ENCODE data around the gene ZSWIM1.

ZSWIM1 gene

DNA sequence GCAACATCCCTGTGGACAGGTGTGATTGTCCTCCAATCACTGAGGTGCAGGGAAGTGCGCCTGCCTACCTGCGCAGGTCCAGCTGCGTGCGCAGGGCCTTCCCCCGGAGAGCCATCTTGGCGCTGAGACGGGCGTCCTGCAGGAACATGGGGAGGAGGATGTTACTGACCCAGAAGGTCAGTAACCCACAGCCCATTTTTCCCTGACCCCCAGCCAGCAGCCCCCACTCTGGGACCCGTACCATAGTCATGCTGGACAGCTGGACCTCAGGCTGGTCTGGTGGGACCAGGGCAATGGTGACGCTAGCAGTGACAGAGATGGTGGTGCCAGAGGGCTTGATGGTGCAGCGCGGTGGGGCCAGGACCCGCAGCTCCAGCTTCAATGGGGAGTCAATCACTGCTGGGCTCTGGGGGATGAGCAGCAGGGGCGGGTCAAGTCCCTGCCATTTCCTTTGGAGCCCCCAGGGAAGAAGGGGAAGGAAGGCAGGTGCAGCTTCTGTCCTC is 21.2 kb downstream of the ZSWIM1 start:
- no peak overlapping the region for H3K27ac ChIP-seq
- CTCF ChIA-PET: interaction anchor here (0.6 to 0.9 kb wide), 3 partner anchors 12 to 792 kb away, joined by 3 to 4 read pairs (median 3); no protein-coding TSS in a partner anchor

DNA sequence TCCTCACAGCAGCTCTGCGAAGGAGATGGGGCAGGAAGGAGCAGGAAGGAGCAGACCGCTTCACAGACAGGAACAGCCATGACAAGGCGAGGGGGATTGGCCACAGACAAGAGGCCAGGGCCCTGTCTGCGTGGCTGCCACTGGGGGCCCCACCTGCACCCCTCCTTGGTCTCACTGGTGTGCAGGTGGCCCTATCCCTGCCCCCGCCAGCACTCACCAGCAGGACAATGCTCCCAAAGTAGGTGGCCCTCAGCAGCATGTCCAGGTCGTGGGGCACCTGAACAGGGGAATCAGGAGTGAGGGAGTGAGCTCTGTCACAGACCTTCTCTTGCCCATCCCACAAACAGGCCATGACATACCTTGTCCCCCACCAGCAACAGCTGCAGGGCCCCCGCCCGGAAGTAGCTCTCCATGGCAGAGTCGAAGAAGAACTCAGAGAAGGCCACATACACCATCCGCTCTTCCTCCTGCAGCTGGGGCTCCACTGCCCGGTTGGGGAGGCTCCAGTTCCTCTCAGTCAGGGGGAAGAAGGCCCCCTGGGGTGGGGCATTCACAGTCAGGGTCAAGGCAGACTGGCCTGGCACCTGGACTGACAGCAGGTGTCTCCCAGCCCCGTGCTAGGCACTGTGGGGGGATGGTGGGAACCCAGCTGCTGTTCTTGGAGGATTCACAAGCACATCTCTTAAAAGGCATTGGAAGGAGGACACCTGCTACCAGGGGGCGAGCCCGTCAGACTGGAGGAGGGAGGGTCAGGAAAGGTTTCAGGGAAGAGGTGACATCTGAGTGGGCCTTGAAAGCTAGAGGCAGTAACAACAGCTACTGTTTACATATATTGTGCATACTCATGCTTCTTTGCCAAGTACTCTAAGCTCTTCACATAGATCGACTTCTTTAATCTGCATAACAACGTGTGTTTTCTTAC is 23.8 kb downstream of the ZSWIM1 start:
- DNase-seq (ENCODE audit: low spot score): no peak
- ChIA-PET POLR2A (ENCODE audit: low non-redundant PET) (interaction anchor here (0.5 to 1.2 kb wide), 2 partner anchors 13 to 744 kb away, joined by 4 to 7 read pairs; no protein-coding TSS in a partner anchor), CTCF (interaction anchor here (1.2 to 1.5 kb wide), 2 partner anchors 16 to 66 kb away, joined by 4 to 5 read pairs; no protein-coding TSS in a partner anchor)
- peak overlapping the region; percentile 53 for H3K27ac ChIP-seq
- TF ChIP-seq CTCF (conservative IDR thresholded peaks at IDR 0.05; ENCODE audit: low read depth): no peak

More for the DNA sequence above, 21.2 kb downstream of the ZSWIM1 start:
- no peak for DNase-seq (ENCODE audit: low spot score)
- POLR2A ChIA-PET (ENCODE audit: low non-redundant PET): interaction anchor here (0.6 to 1.0 kb wide), 2 partner anchors 13 to 680 kb away, joined by 3 read pairs; no protein-coding TSS in a partner anchor
- TF ChIP-seq CTCF (conservative IDR thresholded peaks at IDR 0.05; ENCODE audit: low read depth): no peak

- no peak for TF ChIP-seq CTCF (conservative IDR thresholded peaks at IDR 0.05; ENCODE audit: low read depth)
- ChIA-PET POLR2A (ENCODE audit: low non-redundant PET) (interaction anchor here (0.5 to 1.2 kb wide), 2 partner anchors 14 to 743 kb away, joined by 4 to 7 read pairs; no protein-coding TSS in a partner anchor), CTCF (interaction anchor here (1.2 to 1.5 kb wide), 2 partner anchors 17 to 65 kb away, joined by 4 to 5 read pairs; no protein-coding TSS in a partner anchor)
- peak overlapping the region; percentile 53 for H3K27ac ChIP-seq
- DNase-seq (ENCODE audit: low spot score): peak; percentile 95
Measured at GRCh38 chr20:45905505-45906079, 24.6 kb downstream of the ZSWIM1 start.

GRCh38 chr20:45907219-45907948 is 26.4 kb downstream of the ZSWIM1 start:
- CTCF ChIA-PET: interaction anchor here (0.6 to 0.8 kb wide), 2 partner anchors 66 to 1405 kb away, joined by 3 to 6 read pairs; no protein-coding TSS in a partner anchor
- DNase-seq (ENCODE audit: low spot score): no peak
- no peak for TF ChIP-seq CTCF (conservative IDR thresholded peaks at IDR 0.05; ENCODE audit: low read depth)
- H3K27ac ChIP-seq: no peak overlapping the region; the same call in 1 of the 2 replicates
- POLR2A ChIA-PET (ENCODE audit: low non-redundant PET): no interaction called here

DNA sequence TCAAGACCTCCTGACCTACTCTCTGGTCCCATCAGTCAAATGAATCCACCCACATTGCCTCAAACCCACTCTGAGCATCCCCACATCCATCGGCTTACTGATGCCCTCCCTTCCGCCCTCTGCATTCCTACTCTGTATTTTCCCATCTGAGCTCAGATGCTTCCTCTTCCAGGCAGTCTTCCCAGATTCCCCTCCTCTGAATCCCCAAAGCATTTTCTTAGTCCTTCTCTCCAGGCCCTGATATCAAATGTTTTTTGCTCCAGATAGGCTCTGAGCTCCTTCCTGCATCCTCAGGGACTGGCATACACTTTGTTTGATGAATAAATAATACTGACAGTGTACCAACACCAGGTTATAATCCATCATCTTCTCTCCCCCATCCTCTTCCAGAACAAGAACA is 27.1 kb downstream of the ZSWIM1 start:
- H3K27ac ChIP-seq: no peak overlapping the region; the same call in 1 of the 2 replicates
- DNase-seq (ENCODE audit: low spot score): no peak
- POLR2A ChIA-PET (ENCODE audit: low non-redundant PET): no interaction called here
- CTCF ChIA-PET: interaction anchor here (0.6 kb wide), 1 partner anchor 1405 kb away, joined by 6 read pairs; no protein-coding TSS in a partner anchor
- no peak for TF ChIP-seq CTCF (conservative IDR thresholded peaks at IDR 0.05; ENCODE audit: low read depth)
